CD4-positive, alpha-beta T cell treated with Interleukin-17A for 4 hours (primary cell): ENCODE data around the gene RASGRP4.
"Not testable (repeated sequence)": the region's sequence is repeated elsewhere in the genome, so short reads cannot be mapped to it uniquely, and the experiment has no call there.

Experiments used
- DNase-seq: peaks from one replicate; pipeline ENCODE4 v3.0.0-alpha.2; 2020; ENCODE audit warnings: mixed read lengths

The RASGRP4 gene

DNA sequence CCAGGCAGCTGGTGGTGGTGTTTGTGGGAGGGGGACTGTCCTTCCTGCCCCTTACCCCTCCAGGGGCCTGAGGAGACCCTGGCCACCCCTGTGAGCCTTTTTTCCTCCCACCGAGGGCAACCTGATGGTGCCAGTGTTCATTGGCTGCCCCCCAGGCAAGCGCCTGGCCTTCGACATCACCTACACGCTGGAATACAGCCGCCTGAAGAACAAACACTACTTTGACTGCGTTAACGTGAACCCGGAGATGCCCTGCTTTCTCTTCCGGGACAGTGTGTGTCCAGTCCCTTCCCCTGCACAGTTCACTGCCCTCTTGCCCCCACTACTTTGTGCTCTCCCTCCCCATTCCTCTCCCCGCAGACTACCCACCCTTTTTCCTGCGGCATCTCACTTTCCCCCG is 59.0 kb downstream of the RASGRP4 start:
- no peak for DNase-seq

DNA sequence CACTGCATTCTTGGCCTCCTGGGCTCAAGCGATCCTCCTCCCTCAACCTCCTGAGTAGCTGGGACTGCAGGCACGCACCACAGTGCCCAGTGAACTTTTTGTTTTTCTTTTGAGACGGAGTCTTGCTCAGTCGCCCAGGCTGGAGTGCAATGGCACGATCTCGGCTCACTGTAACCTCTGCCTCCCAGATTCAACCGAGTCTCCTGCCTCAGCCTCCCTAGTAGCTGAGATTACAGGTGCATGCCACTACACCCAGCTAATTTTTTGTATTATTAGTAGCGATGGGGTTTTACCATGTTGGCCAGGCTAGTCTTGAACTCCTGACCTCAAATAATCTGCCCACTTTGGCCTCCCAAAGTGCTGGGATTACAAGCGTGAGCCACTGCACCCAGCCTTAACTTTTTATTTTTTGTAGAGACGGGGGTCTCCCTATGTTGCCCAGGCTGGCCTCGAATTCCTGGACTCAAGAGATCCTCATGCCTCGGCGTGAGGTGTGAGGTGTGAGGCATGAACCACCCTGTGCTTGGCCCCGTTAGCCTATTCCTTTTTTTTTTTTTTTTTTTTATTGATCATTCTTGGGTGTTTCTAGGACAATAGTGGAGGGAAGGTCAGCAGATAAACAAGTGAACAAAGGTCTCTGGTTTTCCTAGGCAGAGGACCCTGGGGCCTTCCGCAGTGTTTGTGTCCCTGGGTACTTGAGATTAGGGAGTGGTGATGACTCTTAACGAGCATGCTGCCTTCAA is 62.9 kb downstream of the RASGRP4 start:
- DNase-seq = not testable (repeated sequence)

DNA sequence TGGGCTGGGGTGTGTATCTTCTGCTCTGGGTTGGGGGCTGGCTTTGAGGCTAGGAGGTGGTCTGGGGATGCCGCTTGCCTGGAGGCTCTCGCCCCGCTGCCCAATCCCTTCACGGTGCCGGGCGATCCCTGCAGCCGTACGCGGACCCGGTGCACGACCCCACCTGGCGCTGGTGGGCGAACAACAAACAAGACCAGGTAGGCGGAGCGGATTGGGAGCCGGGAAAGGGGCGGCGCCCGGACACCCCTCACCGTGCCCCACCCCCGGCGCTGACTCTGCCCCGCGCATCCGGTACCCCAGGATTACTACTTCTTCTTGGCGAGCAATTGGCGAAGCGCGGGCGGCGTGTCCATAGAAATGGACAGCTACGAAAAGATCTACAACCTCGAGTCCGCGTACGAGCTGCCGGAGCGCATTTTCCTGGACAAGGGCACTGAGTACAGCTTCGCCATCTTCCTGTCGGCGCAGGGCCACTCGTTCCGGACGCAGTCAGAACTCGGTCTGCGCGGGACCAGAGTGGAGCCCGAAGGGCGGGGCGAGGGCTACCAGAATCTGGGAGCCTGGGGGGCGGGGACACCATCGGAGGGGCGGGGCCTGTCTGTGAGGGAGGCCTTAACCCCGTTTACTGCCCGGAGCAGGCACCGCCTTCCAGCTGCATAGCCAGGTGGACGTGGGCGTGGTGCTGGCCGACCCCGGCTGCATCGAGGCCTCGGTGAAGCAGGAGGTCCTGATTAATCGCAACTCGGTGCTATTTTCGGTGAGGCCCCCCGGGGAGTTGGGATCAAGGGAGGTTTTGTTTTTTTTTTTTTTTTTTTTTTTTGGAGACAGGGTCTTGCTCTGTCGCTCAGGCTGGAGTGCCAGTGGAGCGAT is 63.7 kb downstream of the RASGRP4 start:
- peak; percentile 83 for DNase-seq

DNA sequence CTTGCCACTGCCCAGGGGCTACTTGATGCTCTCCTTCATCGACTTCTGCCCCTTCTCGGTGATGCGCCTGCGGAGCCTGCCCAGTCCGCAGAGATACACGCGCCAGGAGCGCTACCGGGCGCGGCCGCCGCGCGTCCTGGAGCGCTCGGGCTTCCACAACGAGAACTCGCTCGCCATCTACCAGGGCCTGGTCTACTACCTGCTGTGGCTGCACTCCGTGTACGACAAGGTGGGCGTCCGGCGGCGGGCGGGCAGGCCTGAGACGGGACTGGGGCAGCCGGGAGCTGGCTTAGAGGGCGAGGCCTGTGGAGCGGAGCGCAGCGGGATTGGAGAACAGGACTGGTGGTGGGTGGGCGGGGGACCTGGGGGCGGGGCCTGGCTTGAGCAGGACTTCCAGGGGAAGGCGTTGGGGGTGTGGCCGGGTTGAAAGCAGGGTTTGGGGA is 64.4 kb downstream of the RASGRP4 start:
- DNase-seq = peak; percentile 83

DNA sequence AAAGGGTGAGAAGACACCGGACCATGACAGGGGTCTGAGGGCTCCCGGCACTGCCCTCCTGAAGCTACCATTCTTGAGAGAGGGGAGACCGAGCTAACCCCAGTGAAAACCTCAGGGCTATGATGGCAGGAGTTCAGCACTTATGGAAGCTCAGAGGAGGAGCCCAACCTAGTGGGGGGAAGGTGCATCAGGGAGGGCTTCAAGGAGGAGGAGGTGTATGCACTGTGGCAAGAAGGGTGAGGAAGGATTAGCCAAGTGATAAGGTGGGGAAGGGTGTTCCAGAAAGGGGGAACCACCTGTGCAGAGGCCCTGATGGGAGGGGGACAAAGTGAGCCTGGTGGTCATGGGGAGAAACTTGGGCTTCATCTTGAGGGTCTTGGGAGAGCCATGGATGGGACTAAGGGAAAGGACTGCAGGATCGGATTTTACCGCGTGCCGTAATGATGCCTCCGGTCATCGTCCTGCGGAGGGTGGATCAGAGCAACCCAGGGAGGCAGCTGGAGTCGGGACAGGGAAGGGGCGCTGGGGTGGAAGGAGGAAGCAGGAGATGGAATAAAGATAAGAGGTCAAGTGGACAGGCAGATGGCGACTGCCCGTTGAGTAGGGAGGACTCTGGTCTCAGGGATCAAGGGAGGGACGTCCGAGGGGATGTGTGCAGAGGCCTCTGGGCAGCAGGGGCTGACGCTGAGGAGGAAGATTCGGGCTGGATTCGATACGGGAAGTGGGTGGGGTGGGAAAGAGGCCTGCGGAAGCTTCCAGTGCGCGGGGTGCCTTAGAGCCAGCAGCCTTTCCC is 65.0 kb downstream of the RASGRP4 start:
- DNase-seq = no peak

DNA sequence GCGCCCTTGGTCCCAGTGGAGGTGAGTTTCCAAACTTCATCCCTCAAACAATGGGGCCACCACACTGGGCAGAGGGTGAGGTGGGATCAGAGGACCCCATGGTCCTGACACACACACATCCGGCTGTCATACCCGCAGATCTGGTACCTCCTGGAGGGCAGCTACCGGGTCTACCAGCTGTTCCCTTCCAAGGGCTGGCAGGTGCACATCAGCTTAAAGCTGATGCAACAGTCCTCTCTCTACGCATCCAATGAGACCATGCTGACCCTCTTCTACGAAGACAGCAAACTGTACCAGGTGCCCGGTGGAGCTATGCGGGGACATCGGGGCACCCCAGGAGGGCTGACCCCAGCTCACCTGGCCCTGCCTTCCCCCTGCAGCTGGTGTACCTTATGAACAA is 65.7 kb downstream of the RASGRP4 start:
- DNase-seq = no peak

DNA sequence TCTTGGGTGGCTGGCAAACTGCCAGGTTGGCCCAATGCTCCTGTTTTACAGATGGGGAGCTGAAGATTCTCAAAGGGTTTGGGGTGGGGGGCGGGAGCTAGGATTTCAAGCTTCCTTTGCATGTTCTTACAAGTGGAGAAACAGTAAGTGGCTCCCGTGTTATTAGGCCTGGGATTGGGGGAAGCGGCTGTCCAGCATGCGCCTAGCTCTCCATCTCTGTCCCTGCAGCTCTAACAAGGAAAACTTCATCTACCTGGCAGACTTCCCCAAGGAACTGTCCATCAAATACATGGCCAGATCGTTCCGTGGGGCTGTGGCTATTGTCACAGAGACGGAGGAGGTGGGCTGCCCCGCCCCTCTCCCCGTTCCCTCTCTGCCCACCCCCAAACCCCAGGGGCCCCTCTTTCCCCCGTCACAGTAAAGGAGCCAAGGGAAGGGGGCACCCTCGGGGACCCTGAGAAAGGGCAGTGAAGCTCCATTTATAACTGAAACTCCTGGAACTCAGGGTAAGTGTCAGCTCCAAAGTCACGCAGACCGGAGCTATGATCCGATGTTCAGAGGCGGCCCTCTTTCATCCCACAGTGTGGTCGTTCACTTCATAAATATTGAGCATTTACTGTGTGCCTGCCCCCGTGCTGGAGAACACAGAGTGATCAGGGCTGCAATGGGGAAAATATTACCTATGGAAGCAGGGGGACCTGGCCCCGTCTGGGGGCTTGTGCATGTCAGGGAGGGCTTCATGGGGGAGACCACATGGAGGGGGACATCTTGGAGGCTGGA is 66.6 kb downstream of the RASGRP4 start:
- no peak for DNase-seq
